ENCODE results near the gene TMTC2.

The TMTC2 gene

DNA sequence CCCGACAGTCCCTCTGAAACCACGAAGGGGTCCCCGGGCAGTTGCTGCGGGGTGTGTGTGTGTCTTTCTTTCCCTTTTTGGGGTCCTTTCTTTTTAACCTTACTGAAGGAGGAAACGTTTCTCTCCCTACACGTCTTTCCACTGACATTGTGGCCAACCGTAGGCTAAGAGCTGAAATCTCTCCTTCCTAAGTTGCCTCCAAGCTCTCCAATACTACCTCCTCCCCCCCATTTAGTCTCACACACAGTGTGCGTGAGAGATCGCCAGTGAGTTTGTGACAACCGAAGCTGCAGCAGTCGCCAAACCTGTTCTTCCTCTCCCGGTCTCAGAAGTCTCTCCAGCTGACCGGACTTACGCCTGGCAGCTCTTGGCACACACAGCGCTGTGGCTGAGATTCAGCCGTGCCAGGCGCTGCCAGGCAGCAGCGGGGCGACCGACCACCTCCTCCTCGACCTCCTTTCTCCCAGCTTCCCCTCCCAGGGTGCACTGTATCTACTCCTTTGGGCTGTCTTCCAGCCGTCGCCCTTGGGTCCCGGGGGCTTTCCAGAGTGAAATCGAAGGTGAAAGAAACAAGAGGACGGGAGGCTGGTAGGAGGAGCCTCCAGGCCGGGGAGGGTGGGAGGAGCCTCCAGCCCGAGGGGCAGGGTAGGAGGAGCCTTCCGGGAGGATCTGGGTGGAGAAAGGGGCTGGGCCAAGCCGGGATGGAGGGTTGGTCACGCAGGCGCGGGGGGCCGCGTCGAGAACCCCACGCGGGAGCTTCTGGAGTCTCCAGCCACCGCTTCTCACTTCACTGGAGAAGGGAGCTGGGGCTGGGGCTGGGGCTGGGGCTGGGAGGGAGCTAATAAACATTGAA is at the start of gene TMTC2:
Gene TMTC2 (plus strand): TSS at position 739 of the 853 bp plus-strand sequence.
- TF ChIP-seq POLR2A (IDR thresholded peaks at IDR 0.05; ENCODE audit: low read length) (no peak), GATA1 (IDR thresholded peaks at IDR 0.05; ENCODE audit: low read depth, low read length) (no peak)
- peak; percentile 70 to 83 for DNase-seq

DNA sequence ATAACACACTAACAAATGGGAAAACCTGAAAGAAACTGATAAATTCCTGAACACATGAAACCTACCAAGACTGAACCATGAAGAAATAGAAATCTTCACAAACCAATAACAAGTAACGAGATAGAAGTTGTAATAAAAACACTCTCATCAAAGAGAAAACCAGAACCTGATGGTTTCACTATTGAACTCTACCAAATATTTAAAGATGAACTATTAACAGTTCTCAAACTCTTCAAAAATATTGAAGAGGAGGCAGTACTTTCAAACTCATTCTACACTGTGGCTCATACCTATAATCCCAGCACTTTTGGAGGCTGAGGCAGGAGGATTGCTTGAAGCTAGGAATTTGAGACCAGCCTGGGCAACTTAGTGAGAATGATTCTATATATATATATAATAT is 48.4 kb upstream of the TMTC2 start:
- TF ChIP-seq POLR2A (IDR thresholded peaks at IDR 0.05; ENCODE audit: low read length) = no peak
- TF ChIP-seq GATA1 (IDR thresholded peaks at IDR 0.05; ENCODE audit: low read depth, low read length) = no peak

GRCh38 chr12:82644896-82645295 is 41.8 kb upstream of the TMTC2 start:
- TF ChIP-seq POLR2A (IDR thresholded peaks at IDR 0.05; ENCODE audit: low read length) (no peak), GATA1 (IDR thresholded peaks at IDR 0.05; ENCODE audit: low read depth, low read length) (no peak)
- DNase-seq = no peak

More for the DNA sequence above, 48.4 kb upstream of the TMTC2 start:
- DNase-seq = no peak

GRCh38 chr12:82645414-82645813 is 41.3 kb upstream of the TMTC2 start:
- TF ChIP-seq POLR2A (IDR thresholded peaks at IDR 0.05; ENCODE audit: low read length) = no peak
- no peak for TF ChIP-seq GATA1 (IDR thresholded peaks at IDR 0.05; ENCODE audit: low read depth, low read length)
- DNase-seq = no peak

GRCh38 chr12:82647853-82648252 is 38.9 kb upstream of the TMTC2 start:
- TF ChIP-seq GATA1 (IDR thresholded peaks at IDR 0.05; ENCODE audit: low read depth, low read length) (no peak), POLR2A (IDR thresholded peaks at IDR 0.05; ENCODE audit: low read length) (no peak)
- DNase-seq = no peak

GRCh38 chr12:82648259-82648909 is 38.3 kb upstream of the TMTC2 start:
- DNase-seq = no peak
- TF ChIP-seq POLR2A (IDR thresholded peaks at IDR 0.05; ENCODE audit: low read length) = no peak
- no peak for TF ChIP-seq GATA1 (IDR thresholded peaks at IDR 0.05; ENCODE audit: low read depth, low read length)

GRCh38 chr12:82650627-82651337 is 35.9 kb upstream of the TMTC2 start:
- TF ChIP-seq POLR2A (IDR thresholded peaks at IDR 0.05; ENCODE audit: low read length) (no peak), GATA1 (IDR thresholded peaks at IDR 0.05; ENCODE audit: low read depth, low read length) (no peak)
- no peak for DNase-seq

- TF ChIP-seq GATA1 (IDR thresholded peaks at IDR 0.05; ENCODE audit: low read depth, low read length) = no peak
- no peak for DNase-seq
These were observed 35.2 kb upstream of the TMTC2 start for GRCh38 chr12:82651489-82651888.

DNA sequence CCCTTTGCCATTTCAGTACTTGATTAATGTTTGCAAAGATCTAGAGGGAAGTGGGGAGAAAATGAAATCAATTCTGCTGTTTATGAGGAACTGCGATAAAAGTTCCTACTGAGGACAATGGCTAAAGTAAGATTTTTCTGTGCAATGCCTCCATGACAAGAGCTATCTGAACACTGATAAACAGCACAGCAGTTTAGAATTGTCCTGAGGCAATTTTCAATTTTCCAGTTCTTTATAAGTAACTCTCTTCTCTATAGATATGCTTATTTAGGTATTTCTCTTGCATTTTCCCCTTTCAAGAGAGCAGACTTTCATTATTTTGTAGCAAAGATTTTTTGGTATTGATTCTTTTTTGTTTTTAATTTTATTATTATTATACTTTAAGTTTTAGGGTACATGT is 34.6 kb upstream of the TMTC2 start:
- TF ChIP-seq POLR2A (IDR thresholded peaks at IDR 0.05; ENCODE audit: low read length) (no peak), GATA1 (IDR thresholded peaks at IDR 0.05; ENCODE audit: low read depth, low read length) (no peak)
- no peak for DNase-seq

DNA sequence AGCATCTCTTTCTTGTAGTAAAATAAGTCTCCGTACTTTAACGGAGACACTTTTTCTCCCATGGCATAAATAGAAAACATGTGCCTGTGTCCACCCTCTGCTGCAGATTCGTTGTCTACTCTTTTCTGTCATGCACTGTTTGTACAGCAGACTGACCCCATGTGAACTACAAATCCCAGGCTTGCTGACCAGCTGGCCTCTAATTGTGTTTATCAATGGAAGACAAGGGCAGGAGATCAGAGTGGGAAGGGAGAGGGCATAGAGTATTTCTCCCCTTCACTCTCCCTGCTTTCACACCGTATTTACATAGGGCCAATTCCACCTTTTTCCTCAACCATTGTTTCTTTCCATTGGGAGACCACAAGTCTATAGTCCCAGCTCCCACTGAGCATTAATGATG is 31.0 kb upstream of the TMTC2 start:
- no peak for TF ChIP-seq POLR2A (IDR thresholded peaks at IDR 0.05; ENCODE audit: low read length)
- TF ChIP-seq GATA1 (IDR thresholded peaks at IDR 0.05; ENCODE audit: low read depth, low read length) = no peak
- no peak for DNase-seq

GRCh38 chr12:82659343-82660207 is 27.1 kb upstream of the TMTC2 start:
- DNase-seq = no peak
- TF ChIP-seq GATA1 (IDR thresholded peaks at IDR 0.05; ENCODE audit: low read depth, low read length) (no peak), POLR2A (IDR thresholded peaks at IDR 0.05; ENCODE audit: low read length) (no peak)

- TF ChIP-seq POLR2A (IDR thresholded peaks at IDR 0.05; ENCODE audit: low read length) (no peak), GATA1 (IDR thresholded peaks at IDR 0.05; ENCODE audit: low read depth, low read length) (no peak)
- no peak for DNase-seq
These were observed 26.0 kb upstream of the TMTC2 start for GRCh38 chr12:82660541-82661325.

DNA sequence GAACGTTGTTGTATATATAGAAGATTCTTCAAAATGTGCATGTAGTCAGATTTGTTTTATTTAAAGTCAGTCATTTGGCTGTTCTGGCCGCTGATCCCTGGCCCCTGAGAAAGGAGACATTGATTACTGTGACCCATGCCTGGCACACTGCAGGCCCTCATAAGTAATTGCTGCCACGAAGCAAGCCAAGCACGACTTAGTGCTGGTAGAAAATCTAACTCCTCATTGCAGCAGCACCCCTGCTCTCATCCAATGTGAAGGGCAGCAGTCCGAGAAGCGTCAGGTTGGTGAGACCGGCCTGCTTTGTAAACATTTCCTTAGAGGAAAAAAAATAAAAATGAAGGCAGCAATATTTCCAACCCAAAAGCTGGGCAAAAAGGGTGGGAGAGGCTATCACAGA is 22.8 kb upstream of the TMTC2 start:
- DNase-seq = no peak
- no peak for TF ChIP-seq GATA1 (IDR thresholded peaks at IDR 0.05; ENCODE audit: low read depth, low read length)
